ENCODE measurements around the gene WBP2.
A peak's percentile ranks its signal among the peaks of the same experiment; 100 is the strongest.

WBP2 gene

GRCh38 chr17:75828741-75829140, 26.4 kb downstream of the WBP2 start:
- peaks cover 38% of the 10 kb centered on the region for H3K4me1 Mint-ChIP-seq (ENCODE audit: low read depth)
- intact Hi-C loops (cut with micrococcal nuclease) = no loop called here
- no peaks in the 10 kb centered on the region for H3K27me3 Mint-ChIP-seq
- H3K27ac Mint-ChIP-seq = no peak overlapping the region
- no peak overlapping the region for H3K4me3 Mint-ChIP-seq
- no peaks in the 10 kb centered on the region for H3K9me3 Mint-ChIP-seq
- peaks cover 99% of the 10 kb centered on the region for H3K36me3 Mint-ChIP-seq (ENCODE audit: low read depth)

GRCh38 chr17:75828076-75828400, 27.1 kb downstream of the WBP2 start:
- H3K27ac Mint-ChIP-seq = peak overlapping the region; percentile 66

DNA sequence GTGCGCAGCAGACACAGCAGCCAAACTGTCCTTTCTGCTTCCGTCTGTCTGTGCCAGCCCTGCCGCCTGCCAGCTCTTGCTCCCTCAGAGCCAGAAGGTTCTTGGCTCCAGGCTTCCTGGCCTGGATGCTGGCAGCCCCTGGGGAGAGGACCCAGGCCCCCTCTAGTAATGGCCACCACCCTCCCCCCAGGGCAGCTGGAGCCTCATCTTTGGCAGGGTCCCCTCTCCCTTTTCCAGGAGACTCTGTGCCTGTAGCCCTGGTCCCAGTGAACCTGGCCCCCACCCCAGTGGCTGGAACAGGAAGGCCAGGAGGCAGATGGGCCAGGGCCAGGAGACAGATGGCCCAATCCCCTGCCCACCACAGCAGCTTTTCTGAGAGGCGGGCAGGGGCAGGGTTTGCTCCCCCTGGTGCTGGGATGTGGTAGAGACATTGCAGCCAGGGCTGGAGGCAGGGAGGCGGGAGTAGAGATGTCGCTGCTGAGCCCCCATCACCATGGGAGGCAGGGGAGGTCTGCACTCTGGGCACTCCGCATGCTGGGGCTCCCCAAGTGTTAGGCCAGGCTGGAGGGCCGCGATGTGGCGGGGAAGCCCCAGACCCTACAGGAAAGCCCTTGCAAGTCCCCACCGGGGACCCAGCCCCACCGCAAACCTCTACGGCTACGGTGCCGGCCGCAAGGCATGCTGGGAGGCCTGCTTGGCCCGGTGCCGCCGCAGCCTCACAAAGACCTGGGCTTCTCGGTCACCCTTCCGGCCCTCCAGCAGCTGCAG, 27.6 kb downstream of the WBP2 start:
- peaks cover 99% of the 10 kb centered on the region for H3K36me3 Mint-ChIP-seq (ENCODE audit: low read depth)
- H3K9me3 Mint-ChIP-seq = no peaks in the 10 kb centered on the region
- H3K27ac Mint-ChIP-seq = peak overlapping the region; percentile 66
- intact Hi-C loops (cut with micrococcal nuclease) = no loop called here
- H3K4me1 Mint-ChIP-seq (ENCODE audit: low read depth) = peaks cover 26% of the 10 kb centered on the region
- no peaks in the 10 kb centered on the region for H3K27me3 Mint-ChIP-seq
- H3K4me3 Mint-ChIP-seq = no peak overlapping the region

More at GRCh38 chr17:75828076-75828400, 27.1 kb downstream of the WBP2 start:
- intact Hi-C loops (cut with micrococcal nuclease) = no loop called here
- Mint-ChIP-seq H3K36me3 (ENCODE audit: low read depth) (peaks cover 99% of the 10 kb centered on the region), H3K4me3 (no peak overlapping the region), H3K4me1 (ENCODE audit: low read depth) (peaks cover 31% of the 10 kb centered on the region), H3K9me3 (no peaks in the 10 kb centered on the region), H3K27me3 (no peaks in the 10 kb centered on the region)

DNA sequence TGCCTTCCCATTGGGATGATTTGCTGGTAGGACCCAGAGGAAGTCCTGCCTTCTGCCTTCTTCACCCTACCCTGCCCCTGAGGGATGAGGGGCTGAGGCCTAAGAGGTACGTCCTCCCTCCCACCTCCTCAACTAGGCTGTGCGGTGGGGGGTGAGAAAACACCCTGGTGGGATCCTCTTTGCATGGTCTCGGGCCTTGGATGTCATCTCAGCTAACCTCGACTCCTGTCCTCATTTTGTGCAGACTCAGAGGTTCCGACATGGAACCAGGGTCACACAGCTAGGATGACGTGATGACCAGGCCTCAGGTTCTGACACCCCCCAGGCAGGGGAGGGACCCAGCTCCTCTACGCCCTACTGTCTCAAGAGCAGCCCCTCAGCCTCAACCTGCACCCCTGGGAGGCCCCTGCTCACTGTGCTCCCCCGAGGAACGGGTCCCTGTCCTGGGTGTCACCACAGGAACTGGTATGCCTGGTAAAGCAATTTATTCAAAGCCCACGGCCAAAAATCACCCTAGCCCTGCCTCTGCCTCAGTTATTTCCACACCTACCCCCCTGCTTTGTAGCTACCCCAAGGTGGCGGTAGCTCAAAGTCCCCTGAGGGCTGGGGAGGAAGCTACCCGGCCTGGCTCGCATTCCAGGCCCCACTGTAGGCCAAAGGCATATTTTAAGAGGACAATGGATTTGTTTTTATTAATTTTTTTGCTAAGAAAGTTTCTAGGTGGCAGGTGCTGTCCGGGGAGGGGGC, 28.4 kb downstream of the WBP2 start:
- no peaks in the 10 kb centered on the region for H3K27me3 Mint-ChIP-seq
- H3K27ac Mint-ChIP-seq = peak overlapping the region; percentile 9
- H3K4me1 Mint-ChIP-seq (ENCODE audit: low read depth) = peaks cover 18% of the 10 kb centered on the region
- intact Hi-C loops (cut with micrococcal nuclease) = no loop called here
- H3K36me3 Mint-ChIP-seq (ENCODE audit: low read depth) = peaks cover 99% of the 10 kb centered on the region
- no peak overlapping the region for H3K4me3 Mint-ChIP-seq
- H3K9me3 Mint-ChIP-seq = no peaks in the 10 kb centered on the region

GRCh38 chr17:75825748-75826370, 29.3 kb downstream of the WBP2 start:
- intact Hi-C loops (cut with micrococcal nuclease) = no loop called here
- Mint-ChIP-seq H3K36me3 (ENCODE audit: low read depth) (peaks cover 100% of the 10 kb centered on the region), H3K9me3 (no peaks in the 10 kb centered on the region), H3K27ac (peak overlapping the region; percentile 53), H3K4me3 (no peak overlapping the region), H3K27me3 (no peaks in the 10 kb centered on the region), H3K4me1 (ENCODE audit: low read depth) (peaks cover 10% of the 10 kb centered on the region)

DNA sequence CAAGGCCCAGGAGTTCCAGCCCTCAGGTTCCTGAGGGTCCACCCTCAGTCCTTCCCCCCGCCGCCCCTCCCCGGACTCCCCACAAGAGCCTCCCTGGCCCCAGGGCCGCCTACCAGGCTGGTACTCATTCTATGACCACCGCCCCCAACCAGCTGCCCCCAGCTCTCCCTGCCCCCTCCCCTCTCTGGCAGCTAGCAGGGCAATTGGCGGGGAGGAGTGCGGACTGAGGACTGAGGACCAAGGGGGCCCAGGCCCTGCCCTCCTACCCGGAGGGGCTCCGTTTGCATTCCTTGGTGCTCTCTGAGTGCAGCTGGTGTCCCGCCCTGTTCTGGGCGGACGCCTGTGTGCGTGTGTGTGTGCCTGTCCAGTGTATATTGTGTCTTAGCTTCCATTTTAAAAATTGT, 30.0 kb downstream of the WBP2 start:
- H3K27ac Mint-ChIP-seq = peak overlapping the region; percentile 53
- no peaks in the 10 kb centered on the region for H3K9me3 Mint-ChIP-seq
- no peaks in the 10 kb centered on the region for H3K27me3 Mint-ChIP-seq
- peaks cover 100% of the 10 kb centered on the region for H3K36me3 Mint-ChIP-seq (ENCODE audit: low read depth)
- peaks cover 4% of the 10 kb centered on the region for H3K4me1 Mint-ChIP-seq (ENCODE audit: low read depth)
- H3K4me3 Mint-ChIP-seq = no peak overlapping the region
- intact Hi-C loops (cut with micrococcal nuclease) = no loop called here

DNA sequence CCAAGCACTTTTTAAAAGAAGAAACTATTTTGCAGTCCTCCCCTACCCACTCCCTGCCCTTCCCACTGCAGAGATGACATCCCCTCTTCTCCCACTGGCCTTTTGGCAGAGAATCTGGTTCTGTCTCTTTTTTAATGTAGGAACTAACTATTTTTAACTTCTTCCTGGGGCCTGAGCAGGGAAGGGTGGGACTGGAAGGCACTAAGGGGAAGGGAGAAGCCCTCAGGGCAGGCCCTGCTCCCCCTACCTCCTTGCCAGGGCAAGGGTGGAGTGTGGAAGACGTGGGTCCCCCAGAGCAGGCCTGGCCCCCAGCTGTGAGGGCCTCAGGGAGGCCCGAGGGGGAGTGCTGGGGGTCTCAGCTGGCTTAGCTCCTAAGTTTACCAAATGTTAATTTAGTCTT, 30.5 kb downstream of the WBP2 start:
- no peak overlapping the region for H3K4me3 Mint-ChIP-seq
- H3K27me3 Mint-ChIP-seq = no peaks in the 10 kb centered on the region
- no peaks in the 10 kb centered on the region for H3K9me3 Mint-ChIP-seq
- peaks cover 4% of the 10 kb centered on the region for H3K4me1 Mint-ChIP-seq (ENCODE audit: low read depth)
- H3K36me3 Mint-ChIP-seq (ENCODE audit: low read depth) = peaks cover 100% of the 10 kb centered on the region
- H3K27ac Mint-ChIP-seq = peak overlapping the region; percentile 53
- intact Hi-C loops (cut with micrococcal nuclease) = no loop called here

DNA sequence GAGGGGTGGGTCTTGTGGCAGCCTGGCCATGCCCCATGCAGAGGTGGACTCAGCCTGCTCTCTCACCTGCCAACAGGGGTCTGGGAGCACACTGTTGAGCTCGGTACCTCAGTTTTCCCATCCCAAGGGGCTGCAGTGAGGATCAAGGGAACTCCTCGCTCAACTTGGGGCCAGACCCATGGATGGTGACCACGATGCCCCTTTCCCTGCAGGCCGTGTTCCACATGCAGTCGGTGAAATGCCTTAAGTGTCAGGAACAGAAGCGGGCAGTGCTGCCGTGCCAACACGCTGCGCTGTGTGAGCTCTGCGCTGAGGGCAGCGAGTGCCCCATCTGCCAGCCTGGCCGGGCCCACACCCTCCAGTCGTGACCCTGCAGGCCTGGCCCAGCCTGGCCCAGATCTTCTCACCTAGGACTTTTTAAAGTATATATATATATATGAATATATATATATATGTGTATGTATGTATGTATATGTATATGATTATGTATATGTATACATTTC, 31.0 kb downstream of the WBP2 start:
- Mint-ChIP-seq H3K4me1 (ENCODE audit: low read depth) (peaks cover 4% of the 10 kb centered on the region), H3K27ac (no peak overlapping the region)
- intact Hi-C loops (cut with micrococcal nuclease) = no loop called here

GRCh38 chr17:75823257-75824041, 31.7 kb downstream of the WBP2 start:
- Mint-ChIP-seq H3K9me3 (no peaks in the 10 kb centered on the region), H3K27me3 (no peaks in the 10 kb centered on the region), H3K36me3 (ENCODE audit: low read depth) (peaks cover 100% of the 10 kb centered on the region), H3K4me3 (no peak overlapping the region), H3K4me1 (ENCODE audit: low read depth) (peaks cover 4% of the 10 kb centered on the region), H3K27ac (no peak overlapping the region)
- intact Hi-C loops (cut with micrococcal nuclease) = no loop called here

More for the DNA sequence above, 31.0 kb downstream of the WBP2 start:
- H3K9me3 Mint-ChIP-seq = no peaks in the 10 kb centered on the region
- no peak overlapping the region for H3K4me3 Mint-ChIP-seq
- H3K27me3 Mint-ChIP-seq = no peaks in the 10 kb centered on the region
- H3K36me3 Mint-ChIP-seq (ENCODE audit: low read depth) = peaks cover 100% of the 10 kb centered on the region

GRCh38 chr17:75822800-75823166, 32.4 kb downstream of the WBP2 start:
- Mint-ChIP-seq H3K36me3 (ENCODE audit: low read depth) (peaks cover 100% of the 10 kb centered on the region), H3K4me1 (ENCODE audit: low read depth) (peaks cover 4% of the 10 kb centered on the region), H3K27ac (no peak overlapping the region), H3K9me3 (no peaks in the 10 kb centered on the region), H3K27me3 (no peaks in the 10 kb centered on the region), H3K4me3 (no peak overlapping the region)
- intact Hi-C loops (cut with micrococcal nuclease) = no loop called here

GRCh38 chr17:75822119-75822799, 32.9 kb downstream of the WBP2 start:
- Mint-ChIP-seq H3K4me1 (ENCODE audit: low read depth) (peaks cover 4% of the 10 kb centered on the region), H3K4me3 (no peak overlapping the region), H3K27ac (no peak overlapping the region), H3K27me3 (no peaks in the 10 kb centered on the region), H3K36me3 (ENCODE audit: low read depth) (peaks cover 100% of the 10 kb centered on the region), H3K9me3 (no peaks in the 10 kb centered on the region)
- intact Hi-C loops (cut with micrococcal nuclease) = no loop called here

- Mint-ChIP-seq H3K4me1 (ENCODE audit: low read depth) (no peaks in the 10 kb centered on the region), H3K9me3 (no peaks in the 10 kb centered on the region), H3K27ac (no peak overlapping the region), H3K27me3 (no peaks in the 10 kb centered on the region), H3K36me3 (ENCODE audit: low read depth) (peaks cover 100% of the 10 kb centered on the region), H3K4me3 (no peak overlapping the region)
- intact Hi-C loops (cut with micrococcal nuclease) = no loop called here
These were observed 33.6 kb downstream of the WBP2 start for GRCh38 chr17:75821552-75821951.
